Right atrium auricular region (tissue), 2 donors: ENCODE data around the gene SLC25A45. TPM values are rescaled to one million over a fixed set of nuclear protein-coding genes. Genes with fewer than 3 reads are reported as not detected.

Experiments
- DNase-seq: peaks from one replicate; pipeline ENCODE4 v3.0.0-alpha.2; 2019; ENCODE audit warnings: low spot score
- H3K27ac ChIP-seq, 2 donors: fragments of 200-600 bp; sonication (generic); 1 replicate in 1 of 2; 2 replicates in 1 of 2; pipeline ENCODE4 v1.5.1; 2016 to 2019
- H3K27me3 ChIP-seq, 2 donors: fragments of 200-600 bp; sonication (generic); one replicate each; pipeline versions ENCODE4 v1.5.1 to v1.6.0; 2017 to 2019
- H3K36me3 ChIP-seq: fragments of 200-600 bp; sonication (generic); one replicate; pipeline ENCODE4 v1.5.1; 2016
- H3K4me1 ChIP-seq, 2 donors: fragments of 200-600 bp; sonication (generic); one replicate each; pipeline versions ENCODE4 v1.5.1 to v1.6.0; 2017 to 2019
- H3K4me3 ChIP-seq, 2 donors: fragments of 200-600 bp; sonication (generic); 1 replicate in 1 of 2; 2 replicates in 1 of 2; pipeline ENCODE4 v1.5.1; 2017 to 2019; ENCODE audit warnings: mild to moderate bottlenecking in 1 of 2, moderate library complexity in 1 of 2
- H3K9me3 ChIP-seq, 2 donors: fragments of 200-600 bp; sonication (generic); one replicate each; pipeline ENCODE4 v1.5.1; 2019
- total RNA-seq, 2 donors: library from RNA; depleted of rRNA; stranded (reverse); fragments of >200 nt; gene quantifications; one replicate each; pipeline ENCODE4 v1.1.0, GENCODE V29; 2016
- TF ChIP-seq, protein P1 (sequence below), 2 donors: fragments of 200-600 bp; sonication (generic); IDR thresholded peaks; one replicate each; pipeline ENCODE4 v1.5.1; 2019; ENCODE audit warnings: antibody characterized with exemption in 2 of 2

The SLC25A45 gene
- total RNA-seq, 2 donors from 2014 or later = 2.6 to 3.3 TPM

DNA sequence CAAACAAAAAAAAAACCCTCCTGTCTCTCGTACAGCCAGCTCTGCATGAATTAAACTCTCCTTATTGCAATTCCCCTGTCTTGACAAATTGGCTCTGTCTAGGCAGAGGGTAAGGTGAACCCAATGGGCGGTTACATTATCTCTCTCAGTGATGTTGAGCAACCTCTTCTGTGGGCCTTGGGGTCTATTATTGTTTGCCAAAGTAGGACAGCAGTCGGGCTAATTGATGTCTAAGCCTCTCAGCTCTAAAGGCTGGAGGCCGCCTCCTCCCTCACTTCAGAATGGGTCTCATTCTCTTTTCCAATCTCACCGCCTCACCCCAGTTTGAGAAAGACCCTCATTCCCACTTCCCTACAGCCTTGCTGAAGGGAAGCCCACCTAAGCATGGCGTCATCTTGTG is 1.3 kb upstream of the SLC25A45 start:
- Histone ChIP-seq H3K9me3 (no peaks in the 10 kb centered on the region), H3K4me1 (peaks cover 0 to 64% of the 10 kb centered on the region in 2 donors), H3K36me3 (peaks cover under 1% of the 10 kb centered on the region), H3K27ac (peak overlapping the region; percentile 98), H3K4me3 (no peak overlapping the region), H3K27me3 (no peaks in the 10 kb centered on the region)
- DNase-seq = no peak
- TF ChIP-seq, protein P1, sequence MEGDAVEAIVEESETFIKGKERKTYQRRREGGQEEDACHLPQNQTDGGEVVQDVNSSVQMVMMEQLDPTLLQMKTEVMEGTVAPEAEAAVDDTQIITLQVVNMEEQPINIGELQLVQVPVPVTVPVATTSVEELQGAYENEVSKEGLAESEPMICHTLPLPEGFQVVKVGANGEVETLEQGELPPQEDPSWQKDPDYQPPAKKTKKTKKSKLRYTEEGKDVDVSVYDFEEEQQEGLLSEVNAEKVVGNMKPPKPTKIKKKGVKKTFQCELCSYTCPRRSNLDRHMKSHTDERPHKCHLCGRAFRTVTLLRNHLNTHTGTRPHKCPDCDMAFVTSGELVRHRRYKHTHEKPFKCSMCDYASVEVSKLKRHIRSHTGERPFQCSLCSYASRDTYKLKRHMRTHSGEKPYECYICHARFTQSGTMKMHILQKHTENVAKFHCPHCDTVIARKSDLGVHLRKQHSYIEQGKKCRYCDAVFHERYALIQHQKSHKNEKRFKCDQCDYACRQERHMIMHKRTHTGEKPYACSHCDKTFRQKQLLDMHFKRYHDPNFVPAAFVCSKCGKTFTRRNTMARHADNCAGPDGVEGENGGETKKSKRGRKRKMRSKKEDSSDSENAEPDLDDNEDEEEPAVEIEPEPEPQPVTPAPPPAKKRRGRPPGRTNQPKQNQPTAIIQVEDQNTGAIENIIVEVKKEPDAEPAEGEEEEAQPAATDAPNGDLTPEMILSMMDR (IDR thresholded peaks at IDR 0.05) = no peak

DNA sequence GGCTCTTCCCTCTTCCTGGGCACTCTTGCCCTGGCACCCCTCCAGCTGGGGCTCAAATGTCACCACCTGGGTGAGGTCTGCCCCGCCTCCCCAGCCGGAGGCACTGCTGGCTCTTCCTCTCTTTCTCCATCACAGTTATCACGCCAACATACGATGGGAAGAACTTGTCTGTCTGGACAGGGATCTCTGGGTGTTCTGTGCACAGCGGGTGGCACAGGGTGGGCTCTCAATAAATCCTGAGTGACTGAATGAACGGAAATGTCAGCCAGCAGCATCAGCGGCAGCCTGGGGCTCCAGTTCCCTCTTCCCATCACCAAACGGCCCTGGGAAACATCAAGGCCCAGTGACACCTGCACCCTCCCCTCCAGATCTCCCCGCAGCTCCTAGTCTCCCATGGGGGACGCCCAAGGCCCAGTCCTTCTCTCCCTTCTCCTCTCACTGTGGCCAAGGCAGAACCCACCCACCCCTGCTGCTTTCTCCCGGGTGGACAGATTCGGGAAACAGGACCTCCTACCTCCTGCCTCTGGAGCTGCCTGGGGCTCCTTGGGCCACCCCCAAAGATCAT is 440 bp upstream of the SLC25A45 start:
- peaks cover 0 to 55% of the 10 kb centered on the region in 2 donors for H3K4me1 ChIP-seq
- no peaks in the 10 kb centered on the region for H3K36me3 ChIP-seq
- H3K4me3 ChIP-seq = peak overlapping the region; percentile 33 to 52
- no peak for DNase-seq
- H3K27me3 ChIP-seq = no peaks in the 10 kb centered on the region
- H3K27ac ChIP-seq = peak overlapping the region; percentile 98
- no peaks in the 10 kb centered on the region for H3K9me3 ChIP-seq
- TF ChIP-seq, protein P1 (IDR thresholded peaks at IDR 0.05) = no peak

DNA sequence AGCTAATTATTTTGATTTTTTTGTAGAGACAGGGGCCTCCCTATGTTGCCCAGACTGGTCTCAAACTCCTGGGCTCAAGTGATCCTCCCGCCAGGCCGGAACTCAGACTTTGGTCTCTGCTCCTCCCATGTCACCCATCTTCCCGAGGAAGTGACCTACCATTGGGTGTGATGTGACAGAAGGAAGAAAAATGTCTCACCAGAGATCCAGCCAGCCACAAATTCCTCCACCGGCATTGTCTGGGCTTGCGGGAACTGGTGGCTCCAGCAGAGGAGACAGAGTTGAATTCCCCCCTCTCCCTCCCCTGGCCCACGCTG is 772 bp downstream of the SLC25A45 start:
- TF ChIP-seq, protein P1 (IDR thresholded peaks at IDR 0.05) = no peak
- H3K4me1 ChIP-seq = peaks cover 0 to 58% of the 10 kb centered on the region in 2 donors
- no peaks in the 10 kb centered on the region for H3K36me3 ChIP-seq
- peak; percentile 70 for DNase-seq
- no peaks in the 10 kb centered on the region for H3K9me3 ChIP-seq
- peak overlapping the region; percentile 98 for H3K27ac ChIP-seq
- peak overlapping the region; percentile 33 to 52 for H3K4me3 ChIP-seq
- no peaks in the 10 kb centered on the region for H3K27me3 ChIP-seq

DNA sequence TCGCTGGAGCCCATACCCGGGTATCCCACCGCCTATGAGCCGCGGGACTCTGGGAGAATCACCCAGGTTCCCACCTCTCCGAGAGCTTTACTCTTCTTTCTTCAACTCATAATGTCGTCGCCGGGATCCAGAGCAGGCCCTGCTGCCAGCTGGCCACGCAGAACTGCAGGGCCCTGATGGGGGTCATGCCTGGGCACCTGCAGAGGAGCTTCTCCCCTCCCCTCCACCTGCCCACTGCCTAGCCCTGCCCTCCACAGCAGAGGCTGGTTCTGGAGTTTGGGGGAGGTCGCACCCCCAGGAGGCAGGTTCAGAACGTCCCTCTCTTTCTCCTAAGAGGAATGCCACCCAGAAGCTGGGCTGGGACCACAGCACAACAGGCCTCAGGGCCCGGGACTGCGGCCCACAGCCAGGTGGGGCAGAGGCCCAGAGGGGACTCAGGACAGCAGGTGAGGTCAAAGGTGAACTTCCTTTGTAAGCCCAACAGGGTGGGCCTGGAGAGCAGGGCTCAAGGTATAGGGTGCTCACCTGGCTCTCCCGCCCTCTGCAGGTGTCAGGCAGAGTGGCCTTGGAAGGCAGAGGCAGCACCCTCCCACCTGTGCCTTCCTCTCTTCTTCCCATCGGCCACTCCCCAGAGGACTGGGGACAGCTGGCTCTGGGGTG is 1.9 kb downstream of the SLC25A45 start:
- no peaks in the 10 kb centered on the region for H3K9me3 ChIP-seq
- no peak for DNase-seq
- no peaks in the 10 kb centered on the region for H3K36me3 ChIP-seq
- H3K4me1 ChIP-seq = peaks cover 0 to 51% of the 10 kb centered on the region in 2 donors
- H3K27me3 ChIP-seq = no peaks in the 10 kb centered on the region
- peak overlapping the region; percentile 98 for H3K27ac ChIP-seq
- H3K4me3 ChIP-seq = no peak overlapping the region
- TF ChIP-seq, protein P1 (IDR thresholded peaks at IDR 0.05) = no peak

DNA sequence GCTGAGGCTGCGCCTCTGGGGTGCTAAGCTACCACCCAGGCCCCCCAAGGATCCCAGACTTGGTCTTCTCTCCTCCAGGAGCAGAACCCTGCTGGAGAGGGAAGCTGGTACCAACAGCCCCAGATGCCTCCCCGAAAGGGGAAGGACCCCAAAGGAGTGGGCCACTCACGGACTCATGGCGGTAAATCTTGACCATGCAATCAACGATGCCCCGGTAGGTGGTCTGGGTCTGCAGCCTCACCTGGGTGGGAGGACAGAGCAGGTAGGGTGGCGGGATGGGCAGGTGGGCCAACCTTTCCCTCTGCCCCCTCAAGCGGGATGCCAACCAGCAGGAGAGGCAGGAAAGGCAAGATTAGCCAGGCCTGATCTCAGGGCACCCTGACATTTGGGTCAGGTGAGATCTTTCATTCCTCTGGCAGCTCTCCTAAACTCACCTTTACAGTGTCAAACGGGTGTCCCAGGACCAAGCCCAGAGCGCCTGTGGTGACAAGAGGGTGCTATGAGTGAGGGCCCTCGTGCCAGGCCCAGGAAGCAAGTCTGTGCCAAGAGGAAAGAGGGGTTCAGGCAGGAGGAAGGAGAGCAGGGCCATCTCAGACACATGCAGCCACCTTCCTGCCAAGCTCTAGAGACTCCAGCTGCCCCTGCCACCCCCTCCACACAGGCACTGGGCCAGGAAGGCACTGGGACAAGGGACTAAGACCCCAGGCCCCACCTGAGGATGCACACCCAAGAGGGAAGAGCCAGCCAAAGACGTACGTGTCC is 2.6 kb downstream of the SLC25A45 start:
- peak overlapping the region; percentile 98 for H3K27ac ChIP-seq
- TF ChIP-seq, protein P1 (IDR thresholded peaks at IDR 0.05) = no peak
- no peaks in the 10 kb centered on the region for H3K9me3 ChIP-seq
- H3K36me3 ChIP-seq = no peaks in the 10 kb centered on the region
- no peak overlapping the region for H3K4me3 ChIP-seq
- no peaks in the 10 kb centered on the region for H3K27me3 ChIP-seq
- H3K4me1 ChIP-seq = peaks cover 0 to 45% of the 10 kb centered on the region in 2 donors
- no peak for DNase-seq
